ENCODE results near the gene NFAM1. TPM values are rescaled to one million over a fixed set of nuclear protein-coding genes. Genes with fewer than 3 reads are reported as not detected.

NFAM1 gene
- total and polyA plus RNA-seq, 8 donors, result 0.15 to 18.1 (median 0.83) TPM

DNA sequence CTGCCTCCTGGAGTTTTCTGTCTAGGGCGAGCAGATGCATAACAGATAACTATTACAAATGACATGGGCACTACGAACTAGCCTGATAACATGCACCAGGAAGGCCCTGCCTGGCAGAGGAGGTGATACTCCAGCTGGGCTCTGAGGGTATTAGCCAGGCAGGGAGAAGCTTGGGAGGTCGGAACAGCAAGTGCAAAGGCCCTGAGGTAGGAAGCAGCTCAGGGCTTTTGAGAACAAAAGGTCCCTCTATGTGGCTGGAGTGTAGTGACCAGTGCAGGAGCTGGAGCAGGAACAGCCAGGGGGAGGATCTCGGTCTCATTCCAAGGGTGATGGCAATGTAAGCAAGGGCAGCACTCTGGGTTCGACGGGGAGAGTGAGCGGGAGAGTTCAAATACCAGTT, 100.1 kb downstream of the NFAM1 start:
- DNase-seq, result no peak
- WGBS, 5 donors, result 78 to 91% (median 85%) methylated on average over 7 of the region's 7 CpGs
- H3K27ac ChIP-seq, result no peak overlapping the region
- H3K4me1 ChIP-seq, result peaks cover 0 to 18% (median 7%) of the 10 kb centered on the region in 4 donors
- intact Hi-C loops (cut with DNase I; ENCODE audit: low total_unique reads), result no loop called here
- H3K27me3 ChIP-seq, result no peaks in the 10 kb centered on the region
- H3K9me3 ChIP-seq, result no peaks in the 10 kb centered on the region
- H3K4me3 ChIP-seq, result no peak overlapping the region
- H3K36me3 ChIP-seq, result no peaks in the 10 kb centered on the region
- no peak for TF ChIP-seq POLR2A (IDR thresholded peaks at IDR 0.05)
- TF ChIP-seq POLR2AphosphoS5 (IDR thresholded peaks at IDR 0.05), result no peak
- TF ChIP-seq EP300 (IDR thresholded peaks at IDR 0.05), result no peak
- TF ChIP-seq, protein P1, sequence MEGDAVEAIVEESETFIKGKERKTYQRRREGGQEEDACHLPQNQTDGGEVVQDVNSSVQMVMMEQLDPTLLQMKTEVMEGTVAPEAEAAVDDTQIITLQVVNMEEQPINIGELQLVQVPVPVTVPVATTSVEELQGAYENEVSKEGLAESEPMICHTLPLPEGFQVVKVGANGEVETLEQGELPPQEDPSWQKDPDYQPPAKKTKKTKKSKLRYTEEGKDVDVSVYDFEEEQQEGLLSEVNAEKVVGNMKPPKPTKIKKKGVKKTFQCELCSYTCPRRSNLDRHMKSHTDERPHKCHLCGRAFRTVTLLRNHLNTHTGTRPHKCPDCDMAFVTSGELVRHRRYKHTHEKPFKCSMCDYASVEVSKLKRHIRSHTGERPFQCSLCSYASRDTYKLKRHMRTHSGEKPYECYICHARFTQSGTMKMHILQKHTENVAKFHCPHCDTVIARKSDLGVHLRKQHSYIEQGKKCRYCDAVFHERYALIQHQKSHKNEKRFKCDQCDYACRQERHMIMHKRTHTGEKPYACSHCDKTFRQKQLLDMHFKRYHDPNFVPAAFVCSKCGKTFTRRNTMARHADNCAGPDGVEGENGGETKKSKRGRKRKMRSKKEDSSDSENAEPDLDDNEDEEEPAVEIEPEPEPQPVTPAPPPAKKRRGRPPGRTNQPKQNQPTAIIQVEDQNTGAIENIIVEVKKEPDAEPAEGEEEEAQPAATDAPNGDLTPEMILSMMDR (IDR thresholded peaks at IDR 0.05), result no peak

DNA sequence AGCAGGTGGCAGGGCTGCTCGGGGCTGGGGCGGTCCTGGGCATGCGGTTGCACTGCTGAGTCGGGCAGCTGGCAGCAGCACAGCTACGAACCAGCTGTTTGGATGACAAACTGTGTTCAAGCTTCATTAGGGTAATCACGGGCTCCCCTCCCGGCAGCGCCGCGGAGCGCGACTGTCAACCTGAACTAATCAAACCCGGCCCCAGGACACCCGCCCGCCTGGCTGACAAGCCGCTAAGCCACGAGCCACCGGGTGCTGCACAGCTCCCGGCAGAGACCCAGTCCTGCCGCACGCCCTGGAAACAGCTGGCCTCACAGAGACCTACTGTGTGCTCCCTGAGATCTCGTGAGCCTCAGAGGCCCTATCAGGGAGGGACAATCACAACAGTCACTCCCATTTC, 101.2 kb downstream of the NFAM1 start:
- TF ChIP-seq POLR2A (IDR thresholded peaks at IDR 0.05), result no peak
- no peak for TF ChIP-seq EP300 (IDR thresholded peaks at IDR 0.05)
- TF ChIP-seq, protein P1 (IDR thresholded peaks at IDR 0.05), result no peak
- no peak for TF ChIP-seq POLR2AphosphoS5 (IDR thresholded peaks at IDR 0.05)
- DNase-seq, result peak in 1 of 2 donors; percentile 68
- Histone ChIP-seq H3K27me3 (no peaks in the 10 kb centered on the region), H3K4me1 (peaks cover 0 to 14% (median 4%) of the 10 kb centered on the region in 4 donors), H3K9me3 (no peaks in the 10 kb centered on the region), H3K36me3 (no peaks in the 10 kb centered on the region), H3K4me3 (no peak overlapping the region), H3K27ac (no peak overlapping the region)
- intact Hi-C loops (cut with DNase I; ENCODE audit: low total_unique reads), result no loop called here
- WGBS, 5 donors, result 32 to 56% (median 49%) methylated on average over 15 to 22 of the region's 22 CpGs

Other genes with a start within 250 kb of the NFAM1 start
- 10 to 100 TPM; 11.1 to 50.0 (median 37.5) TPM for gene TCF20, start 161.8 kb downstream of the NFAM1 start, total RNA-seq
- gene TCF20, start 161.8 kb downstream of the NFAM1 start, polyA plus RNA-seq, result 10 to 100 TPM in 1 of 3 donors, 1 to 10 TPM in 2; 5.8 to 11.0 (median 7.3) TPM
- gene RRP7A, start 87.4 kb upstream of the NFAM1 start, total RNA-seq, result 10 to 100 TPM; 14.2 to 32.4 (median 21.4) TPM
- 10 to 100 TPM in 2 of 3 donors, 1 to 10 TPM in 1; 9.3 to 29.0 (median 20.9) TPM for gene RRP7A, start 87.4 kb upstream of the NFAM1 start, polyA plus RNA-seq
- gene SERHL2, start 121.6 kb upstream of the NFAM1 start, total RNA-seq, result 1 to 10 TPM in 4 of 5 donors, not detected in 1; 1.7 to 5.5 (median 4.5) TPM
- gene SERHL2, start 121.6 kb upstream of the NFAM1 start, polyA plus RNA-seq, result 1 to 10 TPM; 2.1 to 4.3 (median 3.3) TPM
- 10 to 100 TPM; 21.6 to 60.8 (median 39.1) TPM for gene POLDIP3, start 182.5 kb upstream of the NFAM1 start, total RNA-seq
- gene POLDIP3, start 182.5 kb upstream of the NFAM1 start, polyA plus RNA-seq, result 10 to 100 TPM; 30.2 to 36.4 (median 33.3) TPM
- gene ATP5MGL, start 208.2 kb upstream of the NFAM1 start, total RNA-seq, result under 1 TPM in 1 of 5 donors, not detected in 4; 0.73 TPM
- not detected for gene ATP5MGL, start 208.2 kb upstream of the NFAM1 start, polyA plus RNA-seq
- gene CYB5R3, start 217.0 kb upstream of the NFAM1 start, total RNA-seq, result 100 to 1,000 TPM in 2 of 5 donors, 10 to 100 TPM in 3; 33.6 to 156 (median 44.6) TPM
- gene CYB5R3, start 217.0 kb upstream of the NFAM1 start, polyA plus RNA-seq, result 100 to 1,000 TPM in 1 of 3 donors, 10 to 100 TPM in 2; 75.6 to 116 (median 88.5) TPM